ENCODE results near the gene CBLB. TPM values are rescaled to one million over a fixed set of nuclear protein-coding genes. Genes with fewer than 3 reads are reported as not detected.

Gene CBLB
- total and polyA plus RNA-seq, 9 of the 15 experiments (the other 6 are each of a cell fraction or from before 2014, with no cell fraction given): 1.8 to 8.1 (median 5.3) TPM

- ATAC-seq: no peak
- CTCF ChIA-PET (ENCODE audit: low intra/inter-chr PET ratio): no interaction called here
- Histone ChIP-seq H3K4me2 (ENCODE audit: insufficient read depth, low read length) (no peak overlapping the region), H3K27me3 (ENCODE audit: control insufficient read depth in 2 of 2, insufficient read depth in 2 of 2, low read length in 2 of 2) (no peaks in the 10 kb centered on the region), H3K27ac (ENCODE audit: extremely low read depth, low read depth, low read length) (no peak overlapping the region), H3K9ac (ENCODE audit: insufficient read depth in 1 of 2, low read depth in 2 of 2, low read length in 2 of 2) (no peak overlapping the region), H3K9me1 (ENCODE audit: control insufficient read depth, insufficient read depth, low read length) (no peaks in the 10 kb centered on the region), H4K20me1 (replicated peaks; ENCODE audit: control insufficient read depth, insufficient read depth, low read length) (no peaks in the 10 kb centered on the region), H2AFZ (ENCODE audit: low read depth, low read length) (no peak overlapping the region), H3K4me3 (no peak overlapping the region), H3K9me3 (replicated peaks; ENCODE audit: control insufficient read depth, insufficient read depth, low read depth, low read length) (no peaks in the 10 kb centered on the region), H3K79me2 (ENCODE audit: control insufficient read depth, insufficient read depth, low read length) (no peaks in the 10 kb centered on the region), H3K36me3 (ENCODE audit: control insufficient read depth, insufficient read depth, low read length) (no peaks in the 10 kb centered on the region; the same call in 2 of the 3 replicates), H3K4me1 (replicated peaks in 1 of 2; ENCODE audit: control insufficient read depth in 2 of 2, insufficient read depth in 2 of 2, low read length in 2 of 2) (no peaks in the 10 kb centered on the region)
- TF ChIP-seq MAFF (IDR thresholded peaks at IDR 0.05; ENCODE audit: low read length): no peak
- TF ChIP-seq, protein P1, sequence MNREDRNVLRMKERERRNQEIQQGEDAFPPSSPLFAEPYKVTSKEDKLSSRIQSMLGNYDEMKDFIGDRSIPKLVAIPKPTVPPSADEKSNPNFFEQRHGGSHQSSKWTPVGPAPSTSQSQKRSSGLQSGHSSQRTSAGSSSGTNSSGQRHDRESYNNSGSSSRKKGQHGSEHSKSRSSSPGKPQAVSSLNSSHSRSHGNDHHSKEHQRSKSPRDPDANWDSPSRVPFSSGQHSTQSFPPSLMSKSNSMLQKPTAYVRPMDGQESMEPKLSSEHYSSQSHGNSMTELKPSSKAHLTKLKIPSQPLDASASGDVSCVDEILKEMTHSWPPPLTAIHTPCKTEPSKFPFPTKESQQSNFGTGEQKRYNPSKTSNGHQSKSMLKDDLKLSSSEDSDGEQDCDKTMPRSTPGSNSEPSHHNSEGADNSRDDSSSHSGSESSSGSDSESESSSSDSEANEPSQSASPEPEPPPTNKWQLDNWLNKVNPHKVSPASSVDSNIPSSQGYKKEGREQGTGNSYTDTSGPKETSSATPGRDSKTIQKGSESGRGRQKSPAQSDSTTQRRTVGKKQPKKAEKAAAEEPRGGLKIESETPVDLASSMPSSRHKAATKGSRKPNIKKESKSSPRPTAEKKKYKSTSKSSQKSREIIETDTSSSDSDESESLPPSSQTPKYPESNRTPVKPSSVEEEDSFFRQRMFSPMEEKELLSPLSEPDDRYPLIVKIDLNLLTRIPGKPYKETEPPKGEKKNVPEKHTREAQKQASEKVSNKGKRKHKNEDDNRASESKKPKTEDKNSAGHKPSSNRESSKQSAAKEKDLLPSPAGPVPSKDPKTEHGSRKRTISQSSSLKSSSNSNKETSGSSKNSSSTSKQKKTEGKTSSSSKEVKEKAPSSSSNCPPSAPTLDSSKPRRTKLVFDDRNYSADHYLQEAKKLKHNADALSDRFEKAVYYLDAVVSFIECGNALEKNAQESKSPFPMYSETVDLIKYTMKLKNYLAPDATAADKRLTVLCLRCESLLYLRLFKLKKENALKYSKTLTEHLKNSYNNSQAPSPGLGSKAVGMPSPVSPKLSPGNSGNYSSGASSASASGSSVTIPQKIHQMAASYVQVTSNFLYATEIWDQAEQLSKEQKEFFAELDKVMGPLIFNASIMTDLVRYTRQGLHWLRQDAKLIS (CRISPR knock-in tag; IDR thresholded peaks at IDR 0.05): no peak
- TF ChIP-seq ARID3A (IDR thresholded peaks at IDR 0.05; ENCODE audit: borderline replicate concordance, low read depth, low read length): no peak
- no peak for TF ChIP-seq IRF1 (CRISPR knock-in tag; IDR thresholded peaks at IDR 0.05; ENCODE audit: borderline replicate concordance)
- no peak for TF ChIP-seq NR1H2 (CRISPR knock-in tag; IDR thresholded peaks at IDR 0.05)
- no peak for TF ChIP-seq KLF13 (tag; IDR thresholded peaks at IDR 0.05; ENCODE audit: borderline replicate concordance, low read depth)
- TF ChIP-seq ZNF263 (CRISPR knock-in tag; IDR thresholded peaks at IDR 0.05; ENCODE audit: borderline replicate concordance): no peak
- no peak for TF ChIP-seq ZNF282 (CRISPR knock-in tag; IDR thresholded peaks at IDR 0.05)
- TF ChIP-seq ZBTB17 (CRISPR knock-in tag; IDR thresholded peaks at IDR 0.05): no peak
- TF ChIP-seq HLTF (IDR thresholded peaks at IDR 0.05): no peak
- TF ChIP-seq ZNF668 (CRISPR knock-in tag; IDR thresholded peaks at IDR 0.05): no peak
- no TSS peak for BruUV-seq (replicated peaks)
- WGBS (ENCODE audit: insufficient coverage, low coverage, missing lambda C conversion rate): 58% methylated on average over 3 of the region's 3 CpGs
- DNase-seq (ENCODE audit: extremely low read depth in 1 of 4, low spot score in 3 of 4): no peak
- no peak for FAIRE-seq
- in situ Hi-C loops (cut with MboI) (no loop called here), intact Hi-C loops (cut with micrococcal nuclease) (no loop called here)
- POLR2A ChIA-PET: interaction anchor here (0.6 kb wide), 1 partner anchor 1042 kb away, joined by 3 read pairs; no protein-coding TSS in a partner anchor
Observed at GRCh38 chr3:105691633-105692032, 177.2 kb downstream of the CBLB start.

Measured in K562 (cell line).